ENCODE results near the gene POU2F1.

Gene POU2F1

GRCh38 chr1:167467126-167467710 is 246.5 kb downstream of the POU2F1 start:
- DNase-seq (ENCODE audit: low read depth), result no peak

DNA sequence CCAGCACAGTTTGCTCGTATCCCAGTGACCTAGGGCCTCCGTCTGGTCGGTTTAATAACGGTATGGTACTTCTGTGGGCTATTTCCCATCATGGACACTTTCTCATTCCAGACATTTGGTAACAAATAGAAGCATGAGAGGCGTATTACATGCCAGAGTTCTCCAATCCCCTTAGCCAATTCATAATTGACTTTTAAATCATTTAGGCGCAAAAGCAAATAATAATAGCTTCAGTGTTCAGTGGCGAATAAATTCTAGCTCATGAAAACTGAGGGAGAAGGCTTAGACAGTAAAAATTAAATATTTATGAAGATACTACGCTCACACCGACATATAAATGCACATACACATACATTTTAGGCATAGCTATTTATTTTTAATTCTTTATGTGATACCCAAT is 247.1 kb downstream of the POU2F1 start:
- no peak for DNase-seq (ENCODE audit: low read depth)

GRCh38 chr1:167469280-167469965 is 248.7 kb downstream of the POU2F1 start:
- DNase-seq (ENCODE audit: low read depth), result no peak

DNA sequence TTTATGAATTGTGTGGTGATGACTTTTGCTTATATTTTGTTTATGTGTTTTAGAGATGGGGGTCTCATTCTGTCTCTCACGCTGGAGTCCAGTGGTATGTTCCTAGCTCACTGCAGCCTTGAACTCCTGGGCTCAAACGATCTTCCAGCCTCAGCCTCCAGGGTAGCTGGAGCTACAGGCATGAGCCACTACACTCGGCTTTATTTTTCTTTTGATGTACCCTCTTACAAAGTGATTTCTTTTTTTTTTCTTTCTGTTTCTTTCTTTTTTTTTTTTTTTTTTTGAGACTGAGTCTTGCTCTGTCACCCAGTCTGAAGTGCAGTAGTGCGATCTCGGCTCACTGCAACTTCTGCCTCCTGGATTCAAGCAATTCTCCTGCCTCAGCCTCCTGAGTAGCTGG is 250.9 kb downstream of the POU2F1 start:
- no peak for DNase-seq (ENCODE audit: low read depth)

GRCh38 chr1:167472752-167473521 is 252.3 kb downstream of the POU2F1 start:
- DNase-seq (ENCODE audit: low read depth), result no peak

DNA sequence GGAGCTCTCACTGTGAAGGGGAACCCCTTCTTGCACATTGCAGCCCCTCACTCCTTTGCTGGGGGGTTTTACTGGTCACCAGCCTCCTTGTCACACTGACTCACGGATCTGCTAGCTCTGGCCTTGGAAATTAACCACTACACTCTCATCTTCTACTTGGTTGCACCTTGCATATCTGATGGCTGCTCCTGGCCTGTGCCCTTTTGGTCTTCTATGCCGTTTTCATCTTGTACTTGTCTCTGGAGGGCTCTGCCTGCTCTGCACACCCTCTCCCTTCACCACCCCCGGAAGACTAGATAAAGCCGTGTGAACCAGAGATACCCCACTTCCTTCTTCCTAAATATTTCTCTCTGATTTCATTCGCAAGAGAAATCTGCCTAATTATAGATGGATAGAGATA is 253.1 kb downstream of the POU2F1 start:
- no peak for DNase-seq (ENCODE audit: low read depth)

DNA sequence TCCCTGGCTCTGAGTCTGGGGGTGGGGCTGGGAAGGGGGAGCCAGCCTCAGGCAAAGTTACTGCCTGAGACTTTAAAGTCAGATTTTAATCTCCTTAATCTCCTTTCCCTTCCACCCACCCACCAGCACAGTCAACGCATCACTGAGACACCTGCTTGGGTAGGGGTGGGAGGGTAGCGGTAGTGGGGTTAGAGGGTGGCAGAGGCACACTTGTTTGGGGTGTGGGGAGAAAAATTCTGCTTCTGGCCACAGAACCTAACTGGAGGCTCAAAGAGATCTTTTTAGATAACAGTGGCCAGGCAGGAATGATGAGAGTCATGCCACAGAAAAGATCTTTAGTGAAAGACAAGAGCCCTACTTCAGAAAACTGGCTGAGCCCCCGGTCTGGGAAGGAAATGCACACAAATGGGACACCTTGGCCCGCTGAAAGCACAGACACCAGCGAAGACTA is 253.5 kb downstream of the POU2F1 start:
- no peak for DNase-seq (ENCODE audit: low read depth)

DNA sequence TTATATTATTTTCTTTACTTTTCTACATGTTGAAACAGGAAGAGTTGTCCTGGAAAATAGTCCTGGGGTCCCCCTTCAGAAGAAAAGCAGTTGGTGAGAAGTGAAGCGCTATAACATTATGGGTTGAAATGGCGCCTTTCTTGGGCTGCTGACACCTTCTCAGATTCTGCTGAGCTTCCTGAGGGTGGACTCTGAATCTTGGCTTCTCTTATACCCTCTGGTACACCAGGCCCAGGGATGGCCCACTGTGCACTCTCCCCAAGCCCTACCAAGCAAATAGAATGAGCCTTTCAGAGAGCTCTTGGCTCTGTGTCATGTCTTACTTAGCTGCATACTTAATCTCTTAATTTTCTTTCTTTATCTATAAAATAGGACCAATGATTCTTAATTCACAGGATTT is 255.4 kb downstream of the POU2F1 start:
- no peak for DNase-seq (ENCODE audit: low read depth)
